Hepatocyte (in vitro differentiated cells): ENCODE data around the gene FGF3. TPM values are rescaled to one million over a fixed set of nuclear protein-coding genes. Genes with fewer than 3 reads are reported as not detected.

Source experiments
- DNase-seq: peaks from one replicate; pipeline ENCODE4 v3.0.0-alpha.2; 2016; ENCODE audit warnings: low spot score
- H2AFZ ChIP-seq: fragments of 200-600 bp; sonication (generic); 2 replicates; pipeline ENCODE4 v1.6.0; 2016; ENCODE audit warnings: antibody characterized with exemption, mild to moderate bottlenecking
- H3K27ac ChIP-seq: fragments of 200-600 bp; sonication (generic); 2 replicates; pipeline ENCODE4 v1.5.1; 2016; ENCODE audit warnings: mild to moderate bottlenecking
- H3K27me3 ChIP-seq: fragments of 200-600 bp; sonication (generic); 2 replicates; pipeline ENCODE4 v1.6.1; 2016
- H3K36me3 ChIP-seq: fragments of 200-600 bp; sonication (generic); replicated peaks from 2 replicates; pipeline ENCODE4 v1.5.1; 2016; ENCODE audit warnings: low read depth; ENCODE audit not compliant: insufficient read depth
- H3K4me1 ChIP-seq: fragments of 200-600 bp; sonication (generic); 2 replicates; pipeline ENCODE4 v1.5.1; 2016; ENCODE audit warnings: mild to moderate bottlenecking, moderate library complexity; ENCODE audit not compliant: insufficient read depth
- H3K4me2 ChIP-seq: fragments of 200-600 bp; sonication (generic); 2 replicates; pipeline ENCODE4 v1.6.0; 2016
- H3K4me3 ChIP-seq: fragments of 200-600 bp; sonication (generic); 2 replicates; pipeline ENCODE4 v1.5.1; 2016; ENCODE audit warnings: mild to moderate bottlenecking
- H3K79me2 ChIP-seq: fragments of 200-600 bp; sonication (generic); 2 replicates; pipeline ENCODE4 v1.6.0; 2017; ENCODE audit warnings: mild to moderate bottlenecking
- H3K9me2 ChIP-seq: fragments of 200-600 bp; sonication (generic); replicated peaks from 2 replicates; pipeline ENCODE4 v1.6.0; 2017; ENCODE audit warnings: mild to moderate bottlenecking; ENCODE audit not compliant: insufficient read depth
- H3K9me3 ChIP-seq: fragments of 200-600 bp; sonication (generic); 2 replicates; pipeline ENCODE4 v1.5.1; 2016; ENCODE audit warnings: low read depth, mild to moderate bottlenecking
- H4K20me1 ChIP-seq: fragments of 200-600 bp; sonication (generic); 2 replicates; pipeline ENCODE4 v1.6.0; 2016; ENCODE audit warnings: mild to moderate bottlenecking; ENCODE audit not compliant: insufficient read depth, poor library complexity, severe bottlenecking
- EZH2 ChIP-seq: fragments of 200-600 bp; sonication (generic); IDR thresholded peaks from 2 replicates; pipeline ENCODE4 v1.6.1; 2016; ENCODE audit warnings: antibody characterized with exemption, mild to moderate bottlenecking, borderline replicate concordance
- EZH2phosphoT487 ChIP-seq: fragments of 200-600 bp; sonication (generic); IDR thresholded peaks from one replicate; pipeline ENCODE4 v1.6.1; 2018; ENCODE audit warnings: antibody characterized with exemption, mild to moderate bottlenecking, low read depth, moderate library complexity; ENCODE audit not compliant: unreplicated experiment, severe bottlenecking
- WGBS: methylation state at CpG from one replicate; pipeline ENCODE4 v1.1.6; 2016; ENCODE audit warnings: low lambda C conversion rate; ENCODE audit errors: missing lambda C conversion rate; 5-methylcytosine and 5-hydroxymethylcytosine counted together
- polyA plus RNA-seq: library from polyadenylated mRNA; unstranded; fragments of >200 nt; fragmentation: Nextera tagmentation; extraction: Ambion mirVana; gene quantifications from 2 replicates; pipeline ENCODE4 v1.2.1, GENCODE V29; 2016
- total RNA-seq: library from RNA; depleted of rRNA; stranded (reverse); fragments of >200 nt; gene quantifications from 2 replicates; pipeline ENCODE4 v1.2.3, GENCODE V29; 2014
- TF ChIP-seq, protein P1 (sequence below): fragments of 200-600 bp; sonication (generic); IDR thresholded peaks from 2 replicates; pipeline ENCODE4 v1.5.1; 2016; ENCODE audit warnings: antibody characterized with exemption, mild to moderate bottlenecking; ENCODE audit not compliant: poor library complexity

The FGF3 gene
- total and polyA plus RNA-seq, 2 experiments from 2014 or later: not detected

DNA sequence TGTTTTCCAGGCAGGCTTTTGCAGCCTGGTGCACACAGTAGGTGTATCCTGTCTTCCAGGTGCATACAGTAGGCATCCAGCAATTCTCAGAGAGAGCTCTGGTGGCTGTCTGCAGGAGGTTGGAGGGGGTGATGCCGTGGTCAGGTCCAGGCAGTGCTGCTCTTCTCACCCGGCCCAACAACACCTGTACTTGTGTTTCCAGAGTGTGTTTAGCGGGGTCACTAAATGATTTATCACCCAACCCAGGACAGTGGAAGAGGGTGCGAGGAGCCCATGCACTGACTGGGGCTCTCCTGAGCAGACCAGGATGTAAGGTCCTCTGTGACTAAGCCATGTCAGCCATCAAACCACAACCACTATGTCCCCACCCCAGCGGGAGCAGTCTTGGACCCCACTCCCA, 18.6 kb upstream of the FGF3 start:
- TF ChIP-seq, protein P1, sequence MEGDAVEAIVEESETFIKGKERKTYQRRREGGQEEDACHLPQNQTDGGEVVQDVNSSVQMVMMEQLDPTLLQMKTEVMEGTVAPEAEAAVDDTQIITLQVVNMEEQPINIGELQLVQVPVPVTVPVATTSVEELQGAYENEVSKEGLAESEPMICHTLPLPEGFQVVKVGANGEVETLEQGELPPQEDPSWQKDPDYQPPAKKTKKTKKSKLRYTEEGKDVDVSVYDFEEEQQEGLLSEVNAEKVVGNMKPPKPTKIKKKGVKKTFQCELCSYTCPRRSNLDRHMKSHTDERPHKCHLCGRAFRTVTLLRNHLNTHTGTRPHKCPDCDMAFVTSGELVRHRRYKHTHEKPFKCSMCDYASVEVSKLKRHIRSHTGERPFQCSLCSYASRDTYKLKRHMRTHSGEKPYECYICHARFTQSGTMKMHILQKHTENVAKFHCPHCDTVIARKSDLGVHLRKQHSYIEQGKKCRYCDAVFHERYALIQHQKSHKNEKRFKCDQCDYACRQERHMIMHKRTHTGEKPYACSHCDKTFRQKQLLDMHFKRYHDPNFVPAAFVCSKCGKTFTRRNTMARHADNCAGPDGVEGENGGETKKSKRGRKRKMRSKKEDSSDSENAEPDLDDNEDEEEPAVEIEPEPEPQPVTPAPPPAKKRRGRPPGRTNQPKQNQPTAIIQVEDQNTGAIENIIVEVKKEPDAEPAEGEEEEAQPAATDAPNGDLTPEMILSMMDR: no peak
- no peak for TF ChIP-seq EZH2
- no peak for TF ChIP-seq EZH2phosphoT487
- H4K20me1 ChIP-seq: no peaks in the 10 kb centered on the region
- H3K9me3 ChIP-seq: no peaks in the 10 kb centered on the region
- H2AFZ ChIP-seq: no peak overlapping the region
- H3K4me2 ChIP-seq: no peak overlapping the region
- H3K27ac ChIP-seq: no peak overlapping the region
- H3K79me2 ChIP-seq: no peaks in the 10 kb centered on the region
- no peak for DNase-seq
- no peaks in the 10 kb centered on the region for H3K4me1 ChIP-seq
- H3K9me2 ChIP-seq: no peaks in the 10 kb centered on the region
- H3K4me3 ChIP-seq: no peak overlapping the region
- H3K36me3 ChIP-seq: no peaks in the 10 kb centered on the region
- H3K27me3 ChIP-seq: no peaks in the 10 kb centered on the region
- WGBS: 94% methylated on average over 5 of the region's 5 CpGs

DNA sequence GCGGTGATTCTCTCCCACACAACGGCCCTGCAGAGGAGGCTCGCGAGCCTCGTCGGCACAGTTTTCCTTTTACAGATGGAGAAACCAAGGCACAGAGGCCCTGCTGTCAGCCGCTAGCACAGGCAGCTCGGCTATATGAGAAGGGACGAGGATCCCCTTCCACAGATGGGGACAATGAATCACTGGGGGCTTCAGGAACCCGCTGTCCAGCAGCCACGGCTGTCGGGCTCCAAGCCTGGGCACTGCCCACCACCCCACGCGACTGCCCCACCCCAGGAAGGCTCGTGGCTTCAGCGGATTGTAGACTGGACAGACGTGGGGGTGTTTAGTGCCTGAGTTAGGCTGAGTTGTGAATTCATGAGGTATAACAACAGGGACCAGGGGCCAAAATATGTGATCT, 17.2 kb upstream of the FGF3 start:
- H3K27ac ChIP-seq: no peak overlapping the region
- H3K9me2 ChIP-seq: no peaks in the 10 kb centered on the region
- DNase-seq: no peak
- H2AFZ ChIP-seq: no peak overlapping the region
- no peaks in the 10 kb centered on the region for H4K20me1 ChIP-seq
- H3K27me3 ChIP-seq: no peaks in the 10 kb centered on the region
- no peak overlapping the region for H3K4me2 ChIP-seq
- TF ChIP-seq, protein P1: no peak
- no peaks in the 10 kb centered on the region for H3K36me3 ChIP-seq
- WGBS: 92% methylated on average over 17 of the region's 17 CpGs
- no peak overlapping the region for H3K4me3 ChIP-seq
- H3K4me1 ChIP-seq: no peaks in the 10 kb centered on the region
- no peaks in the 10 kb centered on the region for H3K9me3 ChIP-seq
- no peaks in the 10 kb centered on the region for H3K79me2 ChIP-seq

DNA sequence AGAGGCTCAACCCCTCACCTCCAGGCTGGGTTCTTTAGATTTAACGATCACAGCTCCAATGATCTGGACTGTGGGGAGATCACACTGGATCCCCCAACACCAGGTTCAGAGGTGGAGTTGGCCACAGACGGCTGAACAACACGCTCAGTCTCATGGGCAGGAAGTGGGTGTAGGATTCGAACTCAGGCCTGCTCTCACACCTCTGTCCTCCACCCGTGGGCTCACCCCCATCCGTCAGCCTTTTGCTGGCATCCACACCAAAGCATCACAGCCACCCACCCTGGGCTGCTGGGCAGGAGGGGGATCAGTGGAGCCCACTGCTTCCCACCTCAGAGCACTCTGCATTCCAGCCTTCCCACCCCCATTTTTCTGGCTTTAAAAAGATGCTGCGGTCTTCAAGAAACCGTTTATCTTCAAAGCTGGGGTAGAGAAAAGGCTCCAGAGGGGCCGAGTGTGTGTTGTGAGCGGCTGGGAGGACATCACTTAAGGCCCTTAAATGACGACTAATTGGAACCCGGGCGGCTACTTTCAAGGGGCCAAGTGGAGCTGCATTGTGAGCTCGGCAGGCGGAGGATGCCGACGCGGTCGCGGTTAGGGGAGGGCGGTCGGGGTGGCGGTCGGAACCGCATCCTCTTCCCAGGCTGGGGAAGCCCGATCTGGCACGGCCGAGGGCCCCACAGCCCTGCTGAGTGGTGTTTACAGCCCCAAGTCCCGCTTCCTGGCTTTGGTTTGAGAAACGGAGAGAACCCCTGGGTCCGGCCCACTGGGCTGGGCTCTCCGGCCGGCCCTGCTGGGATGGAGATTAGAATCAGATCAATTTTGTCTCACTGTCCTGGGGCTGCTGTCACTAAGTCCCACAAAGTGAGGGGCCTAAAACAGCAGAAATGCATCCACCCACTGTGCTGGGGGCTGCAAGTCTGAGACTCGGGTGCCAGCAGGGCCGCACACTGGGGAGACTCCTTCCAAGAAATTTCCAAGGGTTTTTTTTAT, 15.9 kb upstream of the FGF3 start:
- Histone ChIP-seq H3K27ac (no peak overlapping the region), H3K36me3 (no peaks in the 10 kb centered on the region), H3K79me2 (no peaks in the 10 kb centered on the region), H2AFZ (no peak overlapping the region), H3K4me3 (no peak overlapping the region), H3K27me3 (no peaks in the 10 kb centered on the region), H3K9me2 (no peaks in the 10 kb centered on the region), H3K9me3 (no peaks in the 10 kb centered on the region), H3K4me2 (no peak overlapping the region), H4K20me1 (no peaks in the 10 kb centered on the region), H3K4me1 (no peaks in the 10 kb centered on the region)
- DNase-seq: no peak
- 81% methylated on average over 32 of the region's 35 CpGs for WGBS
- no peak for TF ChIP-seq EZH2
- TF ChIP-seq EZH2phosphoT487: no peak
- TF ChIP-seq, protein P1: no peak
